SH-SY5Y (cell line): ENCODE measurements around the gene FBXO44.

Experiments
- GATA2 ChIP-seq: IDR thresholded peaks from 2 replicates; pipeline ENCODE4 v1.6.1; 2011; ENCODE audit warnings: mild to moderate bottlenecking, low read depth, low read length
- GATA3 ChIP-seq: IDR thresholded peaks from 2 replicates; pipeline ENCODE4 v1.6.1; 2011; ENCODE audit warnings: low read depth, mild to moderate bottlenecking, low read length, moderate library complexity

FBXO44 gene

GRCh38 chr1:11685210-11685752, 30.6 kb downstream of the FBXO44 start:
- TF ChIP-seq GATA2 (no peak), GATA3 (no peak)

- TF ChIP-seq GATA2 (no peak), GATA3 (no peak)
Measured at GRCh38 chr1:11688506-11688905, 33.8 kb downstream of the FBXO44 start.

GRCh38 chr1:11690397-11691301, 36.0 kb downstream of the FBXO44 start:
- TF ChIP-seq GATA2 (no peak), GATA3 (no peak)

GRCh38 chr1:11691302-11691914, 36.7 kb downstream of the FBXO44 start, which contains the start of gene DRAXIN:
TSS of gene DRAXIN (plus strand) at chr1:11691710. CDS start at chr1:11706259, 14,549 bp downstream.
- TF ChIP-seq GATA3 = no peak
- no peak for TF ChIP-seq GATA2

- TF ChIP-seq GATA2 (no peak), GATA3 (no peak)
Measured at GRCh38 chr1:11691928-11692711, 37.4 kb downstream of the FBXO44 start.

- TF ChIP-seq GATA2 (no peak), GATA3 (no peak)
Measured at GRCh38 chr1:11693024-11693590, 38.4 kb downstream of the FBXO44 start.

- TF ChIP-seq GATA2 = no peak
- TF ChIP-seq GATA3 = no peak
Measured at GRCh38 chr1:11693917-11694316, 39.2 kb downstream of the FBXO44 start.

GRCh38 chr1:11695861-11696260, 41.2 kb downstream of the FBXO44 start:
- no peak for TF ChIP-seq GATA2
- TF ChIP-seq GATA3 = no peak

- TF ChIP-seq GATA3 (no peak), GATA2 (no peak)
Measured at GRCh38 chr1:11697188-11697892, 42.7 kb downstream of the FBXO44 start.

GRCh38 chr1:11697893-11698210, 43.2 kb downstream of the FBXO44 start:
- no peak for TF ChIP-seq GATA2
- no peak for TF ChIP-seq GATA3

GRCh38 chr1:11700601-11701467, 46.2 kb downstream of the FBXO44 start:
- TF ChIP-seq GATA3 = no peak
- TF ChIP-seq GATA2 = peak; percentile 83

GRCh38 chr1:11701551-11701961, 46.9 kb downstream of the FBXO44 start:
- no peak for TF ChIP-seq GATA3
